ENCODE results near the gene DDX28. TPM values are rescaled to one million over a fixed set of nuclear protein-coding genes. Genes with fewer than 3 reads are reported as not detected.

DDX28 gene
- total and polyA plus RNA-seq, 2 of the 8 experiments (the other 6 are each of a cell fraction or from before 2014, with no cell fraction given) = 16.8 to 28.1 TPM

DNA sequence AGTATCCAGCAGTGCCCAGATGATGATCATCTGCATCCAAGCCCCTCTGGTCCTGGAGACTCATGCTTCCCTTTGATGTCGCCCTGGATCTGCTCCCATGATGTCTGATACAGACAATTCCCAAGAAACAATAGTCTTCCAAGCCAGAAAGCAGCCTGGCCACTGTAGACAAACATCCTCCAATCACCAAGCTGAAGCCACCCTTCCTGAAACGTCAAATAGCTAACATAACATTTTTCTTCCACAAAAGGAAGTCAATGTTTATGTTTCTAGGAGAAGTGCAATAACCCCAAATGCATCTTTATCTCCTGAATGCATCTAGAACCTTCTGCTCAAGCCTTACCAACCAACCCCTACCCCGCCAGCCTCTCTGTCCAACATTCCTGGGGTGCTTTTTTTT lies 22.6 kb downstream of the DDX28 start:
- no peak overlapping the region for H4K91ac ChIP-seq (replicated peaks; ENCODE audit: insufficient read length, low read length)
- no peaks in the 10 kb centered on the region for H3K27me3 ChIP-seq (replicated peaks in 1 of 4; ENCODE audit: control insufficient read depth in 3 of 4, extremely low read depth in 1 of 4, insufficient read depth in 3 of 4, low read length in 3 of 4)
- H3K18ac ChIP-seq (ENCODE audit: extremely low read depth, low read length) = no peak overlapping the region
- no peak overlapping the region for H3K27ac ChIP-seq (ENCODE audit: low read depth, low read length)
- no peak overlapping the region for H2AFZ ChIP-seq (ENCODE audit: low read length)
- H3K4me3 ChIP-seq (ENCODE audit: extremely low read depth in 1 of 4, insufficient read depth in 2 of 4, low read depth in 3 of 4, low read length in 4 of 4) = no peak overlapping the region
- H4K5ac ChIP-seq (ENCODE audit: insufficient read length, low read depth, low read length) = no peak overlapping the region
- H4K8ac ChIP-seq (ENCODE audit: extremely low read depth, insufficient read depth, low read length) = no peak overlapping the region
- CTCF ChIA-PET (ENCODE audit: partially characterized antibody) = interaction anchor here (2.0 kb wide), 1 partner anchor 19 kb away, joined by 9 read pairs; the partner anchor contains the start of gene DPEP3
- no peaks in the 10 kb centered on the region for H4K20me1 ChIP-seq (replicated peaks in 1 of 2; ENCODE audit: control insufficient read depth in 1 of 2, insufficient read depth in 2 of 2, low read length in 2 of 2)
- no peak overlapping the region for H3K23ac ChIP-seq (ENCODE audit: insufficient read length)
- no peaks in the 10 kb centered on the region for H3K36me3 ChIP-seq (ENCODE audit: control insufficient read depth in 2 of 4, insufficient read depth in 4 of 4, low read length in 3 of 4)
- no peak overlapping the region for H2AK5ac ChIP-seq (ENCODE audit: low read depth, low read length)
- 84% methylated on average over 3 of the region's 3 CpGs; no CpG with 5 or more reads in 1 of the 2 experiments for WGBS, 2 experiments (ENCODE audit: extremely low coverage in 1 of 2, insufficient coverage in 1 of 2, insufficient read length in 1 of 2, insufficient replicate concordance in 2 of 2, low coverage in 1 of 2, low lambda C conversion rate in 2 of 2, missing lambda C conversion rate in 1 of 2)
- H2BK12ac ChIP-seq (ENCODE audit: low read depth, low read length) = no peak overlapping the region
- H3K4me2 ChIP-seq (ENCODE audit: insufficient read depth in 1 of 2, low read depth in 2 of 2, low read length in 2 of 2) = no peak overlapping the region
- H3K4ac ChIP-seq (replicated peaks; ENCODE audit: insufficient read length, low read depth, low read length) = no peak overlapping the region
- H2BK120ac ChIP-seq (replicated peaks; ENCODE audit: low read depth, low read length) = no peak overlapping the region
- no peaks in the 10 kb centered on the region; the same call in 1 of the 2 replicates for H3K79me1 ChIP-seq (ENCODE audit: low read depth, low read length)
- FAIRE-seq = no peak
- POLR2A ChIA-PET (ENCODE audit: partially characterized antibody) = interaction anchor here (4.5 kb wide), 1 partner anchor 22 kb away, joined by 23 read pairs; the partner anchor contains the start of genes DDX28 and DUS2
- TF ChIP-seq CEBPB (IDR thresholded peaks at IDR 0.05; ENCODE audit: low read depth, low read length) (no peak), KDM5A (IDR thresholded peaks at IDR 0.05; ENCODE audit: low read length) (no peak), POLR2AphosphoS5 (IDR thresholded peaks at IDR 0.05; ENCODE audit: low read depth, low read length) (no peak), SAP30 (IDR thresholded peaks at IDR 0.05; ENCODE audit: insufficient read depth, insufficient replicate concordance, low read length) (no peak), CHD1 (IDR thresholded peaks at IDR 0.05; ENCODE audit: low read depth, low read length) (no peak), POU5F1 (IDR thresholded peaks at IDR 0.05; ENCODE audit: low read depth, low read length) (no peak), POLR2A (IDR thresholded peaks at IDR 0.05; ENCODE audit: control extremely low read depth in 1 of 2, low read depth in 2 of 2, low read length in 2 of 2) (no peak), TEAD4 (IDR thresholded peaks at IDR 0.05; ENCODE audit: low read depth, low read length) (no peak), HDAC6 (IDR thresholded peaks at IDR 0.05; ENCODE audit: low read depth, low read length) (no peak), RNF2 (IDR thresholded peaks at IDR 0.05; ENCODE audit: borderline replicate concordance, low read depth, low read length, missing control alignments, poor library complexity, severe bottlenecking) (no peak), BACH1 (IDR thresholded peaks at IDR 0.05; ENCODE audit: low read length) (no peak), JUND (IDR thresholded peaks at IDR 0.05; ENCODE audit: low read length) (no peak), CBX5 (IDR thresholded peaks at IDR 0.05; ENCODE audit: low read depth, low read length) (no peak)
- TF ChIP-seq, protein P1, sequence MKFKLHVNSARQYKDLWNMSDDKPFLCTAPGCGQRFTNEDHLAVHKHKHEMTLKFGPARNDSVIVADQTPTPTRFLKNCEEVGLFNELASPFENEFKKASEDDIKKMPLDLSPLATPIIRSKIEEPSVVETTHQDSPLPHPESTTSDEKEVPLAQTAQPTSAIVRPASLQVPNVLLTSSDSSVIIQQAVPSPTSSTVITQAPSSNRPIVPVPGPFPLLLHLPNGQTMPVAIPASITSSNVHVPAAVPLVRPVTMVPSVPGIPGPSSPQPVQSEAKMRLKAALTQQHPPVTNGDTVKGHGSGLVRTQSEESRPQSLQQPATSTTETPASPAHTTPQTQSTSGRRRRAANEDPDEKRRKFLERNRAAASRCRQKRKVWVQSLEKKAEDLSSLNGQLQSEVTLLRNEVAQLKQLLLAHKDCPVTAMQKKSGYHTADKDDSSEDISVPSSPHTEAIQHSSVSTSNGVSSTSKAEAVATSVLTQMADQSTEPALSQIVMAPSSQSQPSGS (IDR thresholded peaks at IDR 0.05; ENCODE audit: low read length) = no peak
- H3K23me2 ChIP-seq (ENCODE audit: low read depth, low read length) = no peaks in the 10 kb centered on the region
- H3K79me2 ChIP-seq (ENCODE audit: control insufficient read depth in 1 of 2, insufficient read depth in 2 of 2, low read length in 2 of 2) = no peaks in the 10 kb centered on the region
- no peak overlapping the region for H3K56ac ChIP-seq (replicated peaks; ENCODE audit: insufficient read length, low read depth, low read length)
- H2BK15ac ChIP-seq (ENCODE audit: low read length) = no peak overlapping the region
- H3K4me1 ChIP-seq (replicated peaks in 1 of 4; ENCODE audit: control insufficient read depth in 3 of 4, insufficient read depth in 4 of 4, low read length in 3 of 4) = no peaks in the 10 kb centered on the region
- no peak overlapping the region for H3K14ac ChIP-seq (ENCODE audit: insufficient read length)
- H3K9ac ChIP-seq (replicated peaks in 1 of 4; ENCODE audit: extremely low read depth in 1 of 4, low read depth in 3 of 4, low read length in 3 of 4) = no peak overlapping the region
- no peak for DNase-seq (ENCODE audit: low read depth in 1 of 2, low spot score in 2 of 2)
- H2BK5ac ChIP-seq (ENCODE audit: low read depth, low read length) = no peak overlapping the region
- no peak overlapping the region for H2BK20ac ChIP-seq (ENCODE audit: low read length)
- H3K9me3 ChIP-seq (ENCODE audit: insufficient read depth in 2 of 2, low read depth in 1 of 2, low read length in 1 of 2) = no peaks in the 10 kb centered on the region
